GM18951 (cell line): ENCODE results near the gene NOS1AP.

Experiments
- POLR2A ChIP-seq: IDR thresholded peaks from 4 replicates; pipeline ENCODE4 v1.6.1; 2011; ENCODE audit warnings: mild to moderate bottlenecking; ENCODE audit not compliant: insufficient read length, insufficient read depth; ENCODE audit errors: extremely low read depth
- in situ Hi-C: fragments of 300-500 bp; cut with MboI; formaldehyde crosslinking; loops from one replicate; pipeline ENCODE4 v1.12.0; 2022; ENCODE audit warnings: low sequenced_read_pairs, mixed read lengths, inconsistent platforms; ENCODE audit not compliant: unreplicated experiment

The NOS1AP gene

GRCh38 chr1:162118063-162118462 lies 48.6 kb downstream of the NOS1AP start:
- in situ Hi-C loops = no loop called here
- TF ChIP-seq POLR2A = no peak

- TF ChIP-seq POLR2A = no peak
- in situ Hi-C loops = no loop called here
These were observed 59.3 kb downstream of the NOS1AP start for GRCh38 chr1:162128693-162129356.

DNA sequence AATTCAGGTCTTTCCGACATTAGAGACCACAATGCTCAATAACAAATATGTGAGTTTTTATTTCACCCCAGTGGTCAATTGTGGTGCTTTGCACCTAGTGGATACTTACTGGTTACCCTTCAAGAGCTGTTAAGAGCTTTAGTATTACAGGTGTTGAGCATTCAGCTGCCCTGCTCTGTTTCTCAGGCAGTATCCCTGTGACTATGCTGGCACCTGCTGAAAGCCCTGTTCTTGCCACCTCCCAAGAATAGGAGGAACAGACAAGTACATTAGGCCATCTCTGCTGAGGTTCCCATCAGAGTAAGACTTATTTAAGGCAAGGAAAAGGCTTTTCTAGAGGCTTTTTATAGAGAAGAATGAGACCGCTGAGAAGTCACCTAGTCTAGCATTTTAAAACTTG lies 60.8 kb downstream of the NOS1AP start:
- no peak for TF ChIP-seq POLR2A
- in situ Hi-C loops = no loop called here

DNA sequence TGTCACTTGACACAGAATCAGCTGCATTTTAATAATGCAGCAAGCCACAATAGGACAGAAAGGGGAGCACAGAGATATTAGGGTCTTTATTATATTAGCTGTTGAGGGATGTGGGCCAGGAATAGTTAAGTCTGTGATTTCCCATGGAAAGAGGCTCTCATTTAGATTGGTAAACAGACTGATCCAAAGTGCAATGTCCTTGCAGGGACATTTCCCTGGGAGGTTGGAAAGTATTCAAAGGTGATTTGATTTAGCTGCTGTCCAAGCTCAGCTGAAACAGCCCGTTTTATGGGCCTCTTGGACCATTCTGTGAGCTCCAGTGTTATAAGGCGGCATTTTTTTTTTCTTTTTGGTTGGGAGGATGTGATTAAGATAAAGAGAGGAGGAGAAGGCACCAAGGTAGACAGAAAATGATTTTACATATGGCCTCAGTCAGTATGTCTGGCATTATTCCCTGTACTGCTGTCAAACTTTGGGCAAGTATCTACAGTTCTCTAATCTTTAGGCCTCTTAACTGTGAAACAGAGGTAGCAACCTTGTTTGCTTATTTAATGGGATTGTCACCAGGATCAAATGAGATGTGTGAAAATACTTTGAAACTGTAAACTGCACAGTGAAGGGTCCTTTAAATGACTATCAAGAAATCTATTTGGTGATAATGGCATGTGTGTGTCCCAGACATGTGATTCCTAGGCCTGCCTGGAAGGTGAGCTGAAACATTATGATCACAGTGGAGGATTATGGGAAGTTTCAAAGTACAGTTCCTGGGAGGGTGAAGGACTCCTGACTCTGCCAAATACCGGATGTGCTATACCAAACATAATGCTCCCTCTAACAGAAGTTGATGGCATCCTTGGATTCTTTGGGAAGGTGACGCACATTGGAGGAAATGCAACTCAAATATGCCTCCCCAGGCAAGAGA lies 62.2 kb downstream of the NOS1AP start:
- in situ Hi-C loops = no loop called here
- TF ChIP-seq POLR2A = no peak

- TF ChIP-seq POLR2A = no peak
- in situ Hi-C loops = no loop called here
These were observed 64.1 kb downstream of the NOS1AP start for GRCh38 chr1:162133566-162133965.

DNA sequence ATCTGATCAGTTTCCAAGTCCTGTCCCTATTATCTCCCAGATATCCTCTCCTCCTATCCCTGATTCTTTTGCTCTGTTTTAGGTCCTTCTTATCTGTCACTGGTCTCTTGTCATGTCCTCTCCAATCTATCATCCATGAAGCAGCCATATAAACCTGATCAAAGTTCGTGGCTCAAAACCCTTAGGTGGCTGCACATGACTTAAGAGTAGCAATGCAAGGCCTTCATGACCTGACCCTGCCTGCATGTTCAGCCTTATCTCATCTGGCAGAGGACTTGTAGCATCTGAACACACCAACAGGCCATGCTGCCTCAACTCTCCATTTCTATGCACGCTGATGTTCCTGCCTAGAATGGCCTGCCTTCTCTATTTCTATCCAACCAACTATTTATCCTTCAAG lies 65.2 kb downstream of the NOS1AP start:
- no peak for TF ChIP-seq POLR2A
- in situ Hi-C loops = no loop called here

GRCh38 chr1:162135271-162135775 lies 65.8 kb downstream of the NOS1AP start:
- TF ChIP-seq POLR2A = no peak
- in situ Hi-C loops = no loop called here

DNA sequence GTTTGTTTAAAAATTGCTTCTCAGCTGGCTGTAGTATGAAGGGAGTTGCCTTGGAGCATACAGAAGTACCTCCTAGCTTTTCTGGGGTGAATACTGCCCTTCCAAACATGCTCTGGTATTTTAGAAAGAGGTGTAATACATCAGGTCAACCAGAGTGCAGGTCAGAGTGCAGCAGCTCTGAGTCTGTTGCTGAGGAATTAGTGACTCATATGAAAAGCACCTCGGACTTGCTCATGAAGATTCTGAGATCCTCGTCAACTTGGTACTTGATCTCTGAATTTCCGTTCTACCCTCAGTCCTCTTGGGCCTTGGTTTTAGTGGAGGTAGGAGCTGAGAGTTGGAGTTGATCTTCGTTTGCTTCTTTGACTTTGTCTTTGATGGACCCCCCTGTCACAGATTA lies 67.3 kb downstream of the NOS1AP start:
- no peak for TF ChIP-seq POLR2A
- in situ Hi-C loops = no loop called here

- TF ChIP-seq POLR2A = no peak
- in situ Hi-C loops = no loop called here
These were observed 67.9 kb downstream of the NOS1AP start for GRCh38 chr1:162137179-162137960.

GRCh38 chr1:162138112-162138511 lies 68.6 kb downstream of the NOS1AP start:
- in situ Hi-C loops = no loop called here
- no peak for TF ChIP-seq POLR2A

GRCh38 chr1:162138599-162139181 lies 69.2 kb downstream of the NOS1AP start:
- no peak for TF ChIP-seq POLR2A
- in situ Hi-C loops = no loop called here

- no peak for TF ChIP-seq POLR2A
- in situ Hi-C loops = no loop called here
These were observed 69.7 kb downstream of the NOS1AP start for GRCh38 chr1:162139211-162139610.
